Activated B cell treated with CpG ODN at 0.5 μM for 24 hours (primary cell): Measurements from ENCODE around the gene DEFB112. TPM values are rescaled to one million over a fixed set of nuclear protein-coding genes. Genes with fewer than 3 reads are reported as not detected.

ENCODE experiments used
- ATAC-seq: fragments of 200-7000 bp; cut with Tn5 transposase; one replicate; pipeline ENCODE4 v1.10.0; 2021; ENCODE audit warnings: low read depth, mild to moderate bottlenecking, moderate library complexity
- CTCF ChIA-PET: fragments of 350-600 bp; sonication (Branson Sonifier 250); formaldehyde crosslinking; loops from one replicate; lab custom pipeline; 2021; ENCODE audit warnings: antibody characterized with exemption; lab: Charles Lee
- POLR2A ChIA-PET: fragments of 350-600 bp; sonication (Branson Sonifier 250); formaldehyde crosslinking; loops from one replicate; lab custom pipeline; 2021; ENCODE audit warnings: antibody characterized with exemption; lab: Charles Lee
- DNase-seq: peaks from one replicate; pipeline ENCODE4 v3.0.0; 2022
- H3K27ac Mint-ChIP-seq: one replicate; pipeline ENCODE4 v1.8.0; 2020; ENCODE audit warnings: mixed read lengths
- H3K27me3 Mint-ChIP-seq: one replicate; pipeline ENCODE4 v1.8.0; 2021; ENCODE audit warnings: mixed read lengths
- H3K36me3 Mint-ChIP-seq: one replicate; pipeline ENCODE4 v1.8.0; 2021; ENCODE audit warnings: low read depth, mixed read lengths
- H3K4me1 Mint-ChIP-seq: one replicate; pipeline ENCODE4 v1.8.0; 2021; ENCODE audit warnings: mixed read lengths
- H3K4me3 Mint-ChIP-seq: one replicate; pipeline ENCODE4 v1.8.0; 2020; ENCODE audit warnings: mild to moderate bottlenecking, mixed read lengths
- H3K9me3 Mint-ChIP-seq: one replicate; pipeline ENCODE4 v1.8.0; 2020; ENCODE audit warnings: mixed read lengths
- intact Hi-C: fragments of 100-400 bp; cut with micrococcal nuclease; formaldehyde crosslinking; loops from one replicate; pipeline ENCODE4 v1.15.1; 2024
- total RNA-seq: library from RNA; stranded (reverse); gene quantifications from 2 replicates; pipeline ENCODE4 v1.2.3, GENCODE V29; 2022
- TF ChIP-seq, protein P1 (sequence below): fragments of 200-600 bp; IDR thresholded peaks from one replicate; pipeline ENCODE4 v1.8.0; 2022; ENCODE audit warnings: antibody characterized with exemption, mild to moderate bottlenecking

The DEFB112 gene
- total RNA-seq, 1 donor from 2014 or later: not detected

DNA sequence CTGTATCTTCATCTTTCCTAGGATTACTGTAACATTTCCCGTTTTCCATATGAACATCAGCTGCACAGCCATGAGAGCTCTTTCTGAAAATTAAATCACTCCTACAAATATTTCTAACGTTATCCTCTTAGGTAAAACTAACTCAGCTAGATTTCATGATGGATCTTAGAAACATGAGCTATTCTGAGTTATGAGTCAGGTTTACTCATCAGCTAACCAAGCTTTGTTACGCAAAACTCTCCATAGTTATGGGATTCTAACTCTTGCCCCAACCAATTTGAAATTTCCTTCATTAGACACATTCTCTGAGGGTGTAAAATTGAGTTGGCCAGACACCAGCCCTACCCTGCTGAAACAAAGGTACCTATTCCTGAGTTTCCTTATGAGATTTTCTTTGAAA, 41.9 kb downstream of the DEFB112 start:
- TF ChIP-seq, protein P1, sequence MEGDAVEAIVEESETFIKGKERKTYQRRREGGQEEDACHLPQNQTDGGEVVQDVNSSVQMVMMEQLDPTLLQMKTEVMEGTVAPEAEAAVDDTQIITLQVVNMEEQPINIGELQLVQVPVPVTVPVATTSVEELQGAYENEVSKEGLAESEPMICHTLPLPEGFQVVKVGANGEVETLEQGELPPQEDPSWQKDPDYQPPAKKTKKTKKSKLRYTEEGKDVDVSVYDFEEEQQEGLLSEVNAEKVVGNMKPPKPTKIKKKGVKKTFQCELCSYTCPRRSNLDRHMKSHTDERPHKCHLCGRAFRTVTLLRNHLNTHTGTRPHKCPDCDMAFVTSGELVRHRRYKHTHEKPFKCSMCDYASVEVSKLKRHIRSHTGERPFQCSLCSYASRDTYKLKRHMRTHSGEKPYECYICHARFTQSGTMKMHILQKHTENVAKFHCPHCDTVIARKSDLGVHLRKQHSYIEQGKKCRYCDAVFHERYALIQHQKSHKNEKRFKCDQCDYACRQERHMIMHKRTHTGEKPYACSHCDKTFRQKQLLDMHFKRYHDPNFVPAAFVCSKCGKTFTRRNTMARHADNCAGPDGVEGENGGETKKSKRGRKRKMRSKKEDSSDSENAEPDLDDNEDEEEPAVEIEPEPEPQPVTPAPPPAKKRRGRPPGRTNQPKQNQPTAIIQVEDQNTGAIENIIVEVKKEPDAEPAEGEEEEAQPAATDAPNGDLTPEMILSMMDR: no peak
- ATAC-seq (no peak), DNase-seq (no peak)
- no peaks in the 10 kb centered on the region for H3K27me3 Mint-ChIP-seq
- H3K36me3 Mint-ChIP-seq: no peaks in the 10 kb centered on the region
- ChIA-PET POLR2A (no interaction called here), CTCF (no interaction called here)
- intact Hi-C loops: no loop called here
- H3K4me3 Mint-ChIP-seq: no peak overlapping the region
- no peaks in the 10 kb centered on the region for H3K9me3 Mint-ChIP-seq
- no peak overlapping the region for H3K27ac Mint-ChIP-seq
- no peaks in the 10 kb centered on the region for H3K4me1 Mint-ChIP-seq

DNA sequence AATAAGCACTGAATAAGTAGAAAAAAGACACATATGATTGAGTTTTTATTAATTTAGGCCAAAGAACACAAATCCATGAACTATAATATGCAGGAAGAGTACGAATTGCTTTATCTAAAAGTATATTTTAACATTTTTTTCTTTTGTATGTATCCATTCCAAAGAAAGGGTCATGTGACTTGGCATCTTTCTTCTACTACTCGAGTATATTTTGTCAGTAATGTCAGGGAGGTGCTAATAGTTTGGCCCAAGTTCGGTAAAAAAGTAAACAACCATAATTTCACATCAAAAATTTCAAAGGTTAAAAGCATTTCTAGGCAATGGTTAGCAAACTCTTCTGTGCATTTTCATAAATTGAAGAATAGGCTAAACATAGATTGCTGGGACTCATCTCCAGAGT, 46.6 kb downstream of the DEFB112 start:
- H3K4me3 Mint-ChIP-seq: no peak overlapping the region
- DNase-seq (no peak), ATAC-seq (no peak)
- H3K9me3 Mint-ChIP-seq: no peaks in the 10 kb centered on the region
- TF ChIP-seq, protein P1: no peak
- no peak overlapping the region for H3K27ac Mint-ChIP-seq
- no peaks in the 10 kb centered on the region for H3K4me1 Mint-ChIP-seq
- CTCF ChIA-PET: no interaction called here
- intact Hi-C loops: no loop called here
- H3K27me3 Mint-ChIP-seq: no peaks in the 10 kb centered on the region
- H3K36me3 Mint-ChIP-seq: no peaks in the 10 kb centered on the region
- POLR2A ChIA-PET: no interaction called here

DNA sequence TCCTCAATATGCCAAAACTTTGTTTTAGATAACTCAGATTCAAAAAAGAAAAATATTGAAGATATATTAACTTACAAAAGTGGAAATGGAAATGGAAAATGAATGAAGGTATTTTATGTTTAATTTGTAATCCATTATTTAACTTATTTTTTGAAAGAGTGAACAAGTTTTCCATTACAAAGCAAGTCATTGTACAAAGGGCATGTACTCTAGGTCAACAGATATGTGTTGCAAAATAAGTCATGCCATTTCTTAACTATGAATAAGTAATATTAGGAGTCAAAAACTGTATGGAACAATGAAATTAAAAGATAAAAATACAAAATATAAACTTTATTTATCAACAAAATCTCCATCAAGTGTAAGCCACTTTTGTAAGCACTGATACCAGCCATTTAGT, 54.5 kb downstream of the DEFB112 start:
- intact Hi-C loops: no loop called here
- CTCF ChIA-PET: no interaction called here
- DNase-seq: no peak

More for the DNA sequence above, 54.5 kb downstream of the DEFB112 start:
- ATAC-seq: no peak
- Mint-ChIP-seq H3K9me3 (no peaks in the 10 kb centered on the region), H3K4me3 (no peak overlapping the region), H3K27me3 (no peaks in the 10 kb centered on the region), H3K36me3 (no peaks in the 10 kb centered on the region), H3K4me1 (no peaks in the 10 kb centered on the region), H3K27ac (no peak overlapping the region)
- TF ChIP-seq, protein P1: no peak
- POLR2A ChIA-PET: no interaction called here

Other genes with a start within 250 kb of the DEFB112 start
- not detected in 2 replicates for gene CRISP1, start 183.4 kb downstream of the DEFB112 start, total RNA-seq
- gene DEFB114, start 85.8 kb downstream of the DEFB112 start, total RNA-seq: not detected in 2 replicates
- not detected in 2 replicates for gene DEFB113, start 80.3 kb downstream of the DEFB112 start, total RNA-seq
- not detected in 2 replicates for gene DEFB110, start 27.9 kb downstream of the DEFB112 start, total RNA-seq